Prostate gland (tissue), 2 donors: Measurements from ENCODE around the gene APOC1.

Experiments
- POLR2A ChIP-seq: fragments of 450-650 bp; IDR thresholded peaks from one replicate; pipeline ENCODE4 v1.6.1; 2016; ENCODE audit warnings: antibody characterized with exemption, mild to moderate bottlenecking
- TF ChIP-seq, protein P1 (sequence below), 4 experiments: fragments of 200-600 bp in 2 of 4; fragments of 450-650 bp in 2 of 4; sonication (generic) in 2 of 4; IDR thresholded peaks; 1 replicate in 3 of 4; 2 replicates in 1 of 4; pipeline ENCODE4 v1.5.1; 2016 to 2019; ENCODE audit warnings: antibody characterized with exemption in 4 of 4, mild to moderate bottlenecking in 2 of 4, moderate library complexity in 2 of 4

DNA sequence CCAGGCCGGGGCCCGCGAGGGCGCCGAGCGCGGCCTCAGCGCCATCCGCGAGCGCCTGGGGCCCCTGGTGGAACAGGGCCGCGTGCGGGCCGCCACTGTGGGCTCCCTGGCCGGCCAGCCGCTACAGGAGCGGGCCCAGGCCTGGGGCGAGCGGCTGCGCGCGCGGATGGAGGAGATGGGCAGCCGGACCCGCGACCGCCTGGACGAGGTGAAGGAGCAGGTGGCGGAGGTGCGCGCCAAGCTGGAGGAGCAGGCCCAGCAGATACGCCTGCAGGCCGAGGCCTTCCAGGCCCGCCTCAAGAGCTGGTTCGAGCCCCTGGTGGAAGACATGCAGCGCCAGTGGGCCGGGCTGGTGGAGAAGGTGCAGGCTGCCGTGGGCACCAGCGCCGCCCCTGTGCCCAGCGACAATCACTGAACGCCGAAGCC, 5.6 kb upstream of the APOC1 start:
- TF ChIP-seq, protein P1, sequence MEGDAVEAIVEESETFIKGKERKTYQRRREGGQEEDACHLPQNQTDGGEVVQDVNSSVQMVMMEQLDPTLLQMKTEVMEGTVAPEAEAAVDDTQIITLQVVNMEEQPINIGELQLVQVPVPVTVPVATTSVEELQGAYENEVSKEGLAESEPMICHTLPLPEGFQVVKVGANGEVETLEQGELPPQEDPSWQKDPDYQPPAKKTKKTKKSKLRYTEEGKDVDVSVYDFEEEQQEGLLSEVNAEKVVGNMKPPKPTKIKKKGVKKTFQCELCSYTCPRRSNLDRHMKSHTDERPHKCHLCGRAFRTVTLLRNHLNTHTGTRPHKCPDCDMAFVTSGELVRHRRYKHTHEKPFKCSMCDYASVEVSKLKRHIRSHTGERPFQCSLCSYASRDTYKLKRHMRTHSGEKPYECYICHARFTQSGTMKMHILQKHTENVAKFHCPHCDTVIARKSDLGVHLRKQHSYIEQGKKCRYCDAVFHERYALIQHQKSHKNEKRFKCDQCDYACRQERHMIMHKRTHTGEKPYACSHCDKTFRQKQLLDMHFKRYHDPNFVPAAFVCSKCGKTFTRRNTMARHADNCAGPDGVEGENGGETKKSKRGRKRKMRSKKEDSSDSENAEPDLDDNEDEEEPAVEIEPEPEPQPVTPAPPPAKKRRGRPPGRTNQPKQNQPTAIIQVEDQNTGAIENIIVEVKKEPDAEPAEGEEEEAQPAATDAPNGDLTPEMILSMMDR (IDR thresholded peaks at IDR 0.05) = no peak
- TF ChIP-seq POLR2A = no peak
